GM21619 (cell line): ENCODE measurements around the gene STXBP5.

Experiments
- ATAC-seq: cut with Tn5 transposase; IDR thresholded peaks from one replicate; pipeline ENCODE4 v1.9.1; 2021; ENCODE audit not compliant: unreplicated experiment

The STXBP5 gene

GRCh38 chr6:147209762-147210449, 5.7 kb downstream of the STXBP5 start:
- ATAC-seq = no peak

DNA sequence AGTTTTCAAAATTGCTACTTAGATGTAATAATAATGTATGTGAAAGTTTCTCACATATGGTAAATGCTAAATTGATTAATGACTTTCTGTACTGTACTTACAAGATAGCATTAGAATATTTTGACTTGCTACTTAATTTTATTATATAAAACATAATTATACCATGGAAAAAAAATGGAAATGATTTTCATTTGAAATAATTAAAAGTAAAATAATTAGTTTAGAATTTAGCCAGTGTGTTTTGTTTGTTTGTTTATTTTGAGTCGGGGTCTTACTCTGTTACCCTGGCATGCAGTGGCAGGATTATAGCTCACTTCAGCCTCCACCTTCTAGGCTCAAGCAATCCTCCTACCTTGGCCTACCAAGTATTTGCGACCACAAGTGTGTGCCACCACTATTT, 7.1 kb downstream of the STXBP5 start:
- no peak for ATAC-seq

DNA sequence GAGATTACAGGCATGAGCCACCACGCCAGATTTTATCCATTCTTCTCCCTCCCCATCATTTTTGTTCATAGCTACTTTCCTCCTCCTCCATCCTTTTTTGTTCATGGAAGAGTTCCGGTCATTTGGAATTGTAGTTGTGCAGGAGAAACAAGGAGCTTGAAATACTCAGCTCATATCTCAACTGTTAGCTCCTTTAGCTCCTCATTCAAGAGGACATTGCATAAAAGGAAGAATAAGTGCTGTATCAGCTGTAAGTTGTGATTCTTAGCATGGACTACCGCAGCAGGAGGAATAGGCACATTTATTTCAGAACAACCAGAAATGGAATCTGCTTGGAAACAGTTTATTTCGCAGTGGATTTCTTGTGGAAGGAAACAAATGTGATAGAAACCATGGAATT, 7.6 kb downstream of the STXBP5 start:
- no peak for ATAC-seq

GRCh38 chr6:147212622-147213021, 8.4 kb downstream of the STXBP5 start:
- ATAC-seq = no peak

- no peak for ATAC-seq
Observed at GRCh38 chr6:147213772-147214171, 9.6 kb downstream of the STXBP5 start.

DNA sequence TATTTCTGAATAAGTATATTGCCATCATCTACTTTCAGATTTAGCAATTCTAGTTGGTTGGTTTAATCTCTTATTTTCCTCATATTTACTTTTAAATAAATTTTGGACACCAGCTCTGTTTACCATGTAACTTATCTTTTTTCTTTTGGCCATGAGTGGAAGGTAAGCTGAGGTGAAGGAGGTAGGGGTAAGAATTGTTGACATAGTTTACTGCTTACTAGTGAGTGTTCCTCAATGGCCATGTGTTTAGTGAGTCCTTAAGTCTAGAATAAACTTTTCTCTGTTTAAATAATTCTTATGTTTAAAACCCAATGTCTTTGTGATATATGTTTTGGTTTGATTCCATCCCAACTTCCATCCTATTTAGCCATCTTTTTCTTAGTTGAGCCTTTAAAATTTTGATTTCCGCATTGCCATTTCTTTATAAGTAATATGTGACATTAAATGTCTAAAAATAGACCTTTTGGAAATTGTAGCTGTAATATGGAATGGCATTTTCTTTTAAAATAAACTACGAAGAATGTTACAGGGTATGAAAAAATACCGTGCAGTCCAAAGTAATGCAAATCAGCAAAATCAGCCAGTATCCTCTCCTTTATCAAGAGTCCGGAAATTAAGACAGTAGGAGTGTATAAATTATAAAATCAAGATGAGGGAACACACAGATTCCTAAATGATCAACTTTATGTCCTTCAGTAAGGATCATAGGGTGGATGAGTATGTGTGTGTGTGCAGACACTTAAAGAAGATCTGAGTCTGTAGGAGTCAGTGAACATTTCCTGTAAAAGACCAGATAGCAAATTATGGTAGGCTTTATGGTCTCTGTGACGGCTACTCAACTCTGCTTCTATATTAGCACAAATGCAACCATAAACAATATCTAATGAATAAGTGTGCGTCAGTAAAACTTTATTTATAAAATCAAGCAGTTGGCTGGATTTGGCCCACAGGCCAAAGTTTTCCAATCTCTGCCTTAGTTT, 10.3 kb downstream of the STXBP5 start:
- ATAC-seq = no peak

GRCh38 chr6:147216915-147217314, 12.7 kb downstream of the STXBP5 start:
- ATAC-seq = no peak

- ATAC-seq = no peak
Observed at GRCh38 chr6:147217840-147218404, 13.7 kb downstream of the STXBP5 start.

- ATAC-seq = no peak
Observed at GRCh38 chr6:147218797-147219196, 14.6 kb downstream of the STXBP5 start.

- ATAC-seq = no peak
Observed at GRCh38 chr6:147219463-147219862, 15.2 kb downstream of the STXBP5 start.

GRCh38 chr6:147220345-147220744, 16.1 kb downstream of the STXBP5 start:
- ATAC-seq = no peak

DNA sequence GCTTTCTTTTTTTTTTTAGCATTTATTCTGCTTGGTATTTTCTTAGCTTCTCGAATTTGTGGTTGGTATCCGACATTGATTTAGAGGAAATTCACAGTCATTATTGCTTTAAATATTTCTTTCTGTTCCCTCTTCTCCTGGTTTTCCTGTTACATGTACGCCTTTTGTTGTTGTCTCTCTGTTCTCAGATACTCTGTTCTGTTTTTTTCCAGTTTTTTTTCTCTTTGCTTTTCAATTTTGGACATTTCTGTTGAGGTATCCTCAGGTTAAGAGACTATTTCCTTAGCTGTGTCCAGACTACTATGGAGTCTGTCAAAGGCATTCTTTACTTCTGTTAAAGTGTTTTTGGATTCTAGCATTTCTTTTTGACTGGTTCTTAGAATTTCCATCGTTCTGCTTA, 17.5 kb downstream of the STXBP5 start:
- ATAC-seq = no peak

DNA sequence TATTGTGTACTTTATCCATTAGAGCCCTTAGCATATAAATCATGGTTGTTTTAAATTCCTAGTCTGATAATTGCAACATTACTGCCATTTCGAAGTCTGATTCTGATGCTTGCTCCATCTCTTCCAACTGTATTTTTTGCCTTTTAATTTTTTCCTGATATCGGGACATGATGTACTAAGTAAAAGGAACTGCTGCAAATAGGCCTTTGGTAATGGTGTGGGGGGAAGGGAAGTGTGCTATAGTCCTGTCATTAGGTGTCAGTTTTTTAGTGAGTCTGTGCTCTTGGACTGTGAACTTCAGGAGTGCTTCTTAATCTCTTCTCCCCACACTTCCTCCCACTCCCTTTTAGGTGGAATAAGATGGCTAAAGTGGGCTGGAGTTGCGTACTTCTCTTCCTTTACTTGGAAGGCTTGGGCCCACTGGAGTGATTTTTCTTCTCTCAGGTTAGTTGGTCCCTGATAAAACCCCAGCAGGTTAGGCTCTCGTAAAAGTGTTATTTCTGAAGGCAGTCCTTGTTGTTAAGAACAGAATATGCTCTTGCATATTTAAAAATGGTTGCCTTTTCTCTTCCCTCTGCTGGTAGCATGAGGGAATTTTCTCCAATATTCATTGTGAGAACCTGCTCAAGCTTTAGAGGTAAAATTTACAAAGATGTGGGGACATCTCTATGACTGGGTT, 18.1 kb downstream of the STXBP5 start:
- ATAC-seq = no peak

DNA sequence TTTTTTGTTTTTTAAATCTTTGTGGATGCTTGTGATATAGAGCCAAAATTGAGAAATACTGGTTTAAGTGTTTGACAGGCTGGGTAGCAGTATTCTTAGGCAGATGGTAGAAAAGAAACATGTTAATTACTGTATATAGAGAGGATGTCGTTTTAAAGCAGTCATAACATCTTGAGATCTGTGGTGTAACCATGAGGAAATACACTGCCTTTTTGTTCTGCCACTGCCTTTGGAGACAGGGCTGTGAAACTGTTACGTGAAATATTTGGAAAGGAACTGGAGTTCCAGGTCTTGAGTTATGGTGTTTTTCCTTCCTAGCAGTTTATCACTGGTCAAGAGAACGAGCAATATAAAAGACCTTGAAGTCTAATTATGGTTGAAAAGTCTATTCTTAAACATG, 19.5 kb downstream of the STXBP5 start:
- ATAC-seq = no peak

DNA sequence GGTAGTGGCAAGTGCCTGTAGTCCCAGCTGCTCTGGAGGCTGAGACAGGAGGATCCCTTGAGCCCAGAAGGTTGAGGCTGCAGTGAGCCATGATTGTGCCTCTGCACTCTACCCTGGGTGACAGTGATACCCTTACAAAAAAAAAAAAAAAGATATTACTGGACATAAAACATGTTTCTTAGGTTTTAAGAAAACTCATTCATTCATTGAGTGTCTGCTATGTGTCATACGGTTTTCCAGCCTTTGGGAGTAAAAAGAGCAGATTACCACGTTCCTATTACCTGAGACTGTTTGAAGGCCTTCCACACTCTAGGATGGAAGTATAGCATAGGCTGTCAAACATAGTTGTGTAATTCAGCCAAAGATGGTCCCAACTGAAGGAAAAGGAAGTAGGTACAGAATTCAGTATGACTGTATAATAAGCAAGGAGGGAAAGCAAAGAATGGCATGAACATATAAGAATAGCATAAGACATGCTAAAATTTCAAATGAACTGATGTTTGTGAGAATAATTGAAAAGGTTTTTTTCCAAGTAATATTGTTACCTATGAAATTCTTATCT, 22.0 kb downstream of the STXBP5 start:
- no peak for ATAC-seq

GRCh38 chr6:147226877-147227276, 22.7 kb downstream of the STXBP5 start:
- no peak for ATAC-seq

- ATAC-seq = no peak
Observed at GRCh38 chr6:147227770-147228320, 23.6 kb downstream of the STXBP5 start.

GRCh38 chr6:147231589-147231988, 27.4 kb downstream of the STXBP5 start:
- ATAC-seq = no peak

GRCh38 chr6:147234685-147235084, 30.5 kb downstream of the STXBP5 start:
- no peak for ATAC-seq

- ATAC-seq = no peak
Observed at GRCh38 chr6:147238164-147238563, 33.9 kb downstream of the STXBP5 start.

- ATAC-seq = no peak
Observed at GRCh38 chr6:147238906-147239305, 34.7 kb downstream of the STXBP5 start.
